ENCODE measurements around the gene ZBTB26.

The ZBTB26 gene

GRCh38 chr9:122931226-122932121, at the start of gene ZBTB26:
TSS of gene ZBTB26 (minus strand) at chr9:122931512. CDS start at chr9:122919934, 11,578 bp downstream.
- peak within 1 kb of the TSS; percentile 88 for H3K27ac Mint-ChIP-seq
- H3K27me3 Mint-ChIP-seq (ENCODE audit: low read depth): no peaks in the 10 kb centered on the region
- H3K36me3 Mint-ChIP-seq (ENCODE audit: low read depth): peaks cover 11% of the 10 kb centered on the region
- no peak within 1 kb of the TSS for H3K4me3 Mint-ChIP-seq
- H3K9me3 Mint-ChIP-seq: no peaks in the 10 kb centered on the region
- H3K4me1 Mint-ChIP-seq (ENCODE audit: low read depth): peaks cover 16% of the 10 kb centered on the region

- no peaks in the 10 kb centered on the region for H3K27me3 Mint-ChIP-seq (ENCODE audit: low read depth)
- peaks cover 2% of the 10 kb centered on the region for H3K36me3 Mint-ChIP-seq (ENCODE audit: low read depth)
Observed at GRCh38 chr9:122978601-122979000, 47.3 kb upstream of the ZBTB26 start.

GRCh38 chr9:122975196-122975595, 43.9 kb upstream of the ZBTB26 start:
- Mint-ChIP-seq H3K27me3 (ENCODE audit: low read depth) (no peaks in the 10 kb centered on the region), H3K9me3 (no peaks in the 10 kb centered on the region), H3K4me1 (ENCODE audit: low read depth) (no peaks in the 10 kb centered on the region), H3K27ac (no peak overlapping the region), H3K36me3 (ENCODE audit: low read depth) (peaks cover 10% of the 10 kb centered on the region), H3K4me3 (no peak overlapping the region)

More at GRCh38 chr9:122978601-122979000, 47.3 kb upstream of the ZBTB26 start:
- no peak overlapping the region for H3K27ac Mint-ChIP-seq
- no peak overlapping the region for H3K4me3 Mint-ChIP-seq
- H3K4me1 Mint-ChIP-seq (ENCODE audit: low read depth): no peaks in the 10 kb centered on the region
- no peaks in the 10 kb centered on the region for H3K9me3 Mint-ChIP-seq

- peaks cover 16% of the 10 kb centered on the region for H3K36me3 Mint-ChIP-seq (ENCODE audit: low read depth)
- H3K9me3 Mint-ChIP-seq: peaks cover 3% of the 10 kb centered on the region
- H3K27me3 Mint-ChIP-seq (ENCODE audit: low read depth): no peaks in the 10 kb centered on the region
- H3K4me1 Mint-ChIP-seq (ENCODE audit: low read depth): no peaks in the 10 kb centered on the region
- H3K27ac Mint-ChIP-seq: no peak overlapping the region
- H3K4me3 Mint-ChIP-seq: no peak overlapping the region
Observed at GRCh38 chr9:122961139-122961538, 29.8 kb upstream of the ZBTB26 start.

GRCh38 chr9:122955961-122956360, 24.6 kb upstream of the ZBTB26 start:
- Mint-ChIP-seq H3K4me1 (ENCODE audit: low read depth) (peaks cover 2% of the 10 kb centered on the region), H3K27ac (no peak overlapping the region), H3K27me3 (ENCODE audit: low read depth) (no peaks in the 10 kb centered on the region), H3K9me3 (peaks cover 3% of the 10 kb centered on the region), H3K4me3 (no peak overlapping the region), H3K36me3 (ENCODE audit: low read depth) (peaks cover 12% of the 10 kb centered on the region)

GRCh38 chr9:122954253-122954691, 23.0 kb upstream of the ZBTB26 start:
- Mint-ChIP-seq H3K27ac (no peak overlapping the region), H3K4me3 (no peak overlapping the region), H3K9me3 (no peaks in the 10 kb centered on the region), H3K27me3 (ENCODE audit: low read depth) (no peaks in the 10 kb centered on the region), H3K4me1 (ENCODE audit: low read depth) (peaks cover 6% of the 10 kb centered on the region), H3K36me3 (ENCODE audit: low read depth) (peaks cover 4% of the 10 kb centered on the region)

GRCh38 chr9:122951056-122951455, 19.7 kb upstream of the ZBTB26 start:
- Mint-ChIP-seq H3K4me3 (no peak overlapping the region), H3K9me3 (no peaks in the 10 kb centered on the region), H3K4me1 (ENCODE audit: low read depth) (peaks cover 22% of the 10 kb centered on the region), H3K36me3 (ENCODE audit: low read depth) (peaks cover 8% of the 10 kb centered on the region), H3K27ac (no peak overlapping the region), H3K27me3 (ENCODE audit: low read depth) (no peaks in the 10 kb centered on the region)

- Mint-ChIP-seq H3K36me3 (ENCODE audit: low read depth) (peaks cover 11% of the 10 kb centered on the region), H3K9me3 (no peaks in the 10 kb centered on the region), H3K27ac (no peak overlapping the region), H3K4me1 (ENCODE audit: low read depth) (peaks cover 30% of the 10 kb centered on the region), H3K27me3 (ENCODE audit: low read depth) (no peaks in the 10 kb centered on the region), H3K4me3 (no peak overlapping the region)
Observed at GRCh38 chr9:122950263-122950662, 19.0 kb upstream of the ZBTB26 start.

- Mint-ChIP-seq H3K4me3 (no peak overlapping the region), H3K36me3 (ENCODE audit: low read depth) (peaks cover 11% of the 10 kb centered on the region), H3K27me3 (ENCODE audit: low read depth) (no peaks in the 10 kb centered on the region), H3K9me3 (no peaks in the 10 kb centered on the region), H3K27ac (no peak overlapping the region), H3K4me1 (ENCODE audit: low read depth) (peaks cover 33% of the 10 kb centered on the region)
Observed at GRCh38 chr9:122949696-122950095, 18.4 kb upstream of the ZBTB26 start.

GRCh38 chr9:122948313-122948712, 17.0 kb upstream of the ZBTB26 start:
- H3K4me1 Mint-ChIP-seq (ENCODE audit: low read depth): peaks cover 31% of the 10 kb centered on the region
- H3K27ac Mint-ChIP-seq: no peak overlapping the region
- H3K4me3 Mint-ChIP-seq: no peak overlapping the region
- H3K9me3 Mint-ChIP-seq: no peaks in the 10 kb centered on the region
- no peaks in the 10 kb centered on the region for H3K27me3 Mint-ChIP-seq (ENCODE audit: low read depth)
- H3K36me3 Mint-ChIP-seq (ENCODE audit: low read depth): peaks cover 11% of the 10 kb centered on the region

- peaks cover 13% of the 10 kb centered on the region for H3K36me3 Mint-ChIP-seq (ENCODE audit: low read depth)
- no peaks in the 10 kb centered on the region for H3K27me3 Mint-ChIP-seq (ENCODE audit: low read depth)
- no peaks in the 10 kb centered on the region for H3K9me3 Mint-ChIP-seq
- no peak overlapping the region for H3K4me3 Mint-ChIP-seq
- peaks cover 38% of the 10 kb centered on the region for H3K4me1 Mint-ChIP-seq (ENCODE audit: low read depth)
- H3K27ac Mint-ChIP-seq: no peak overlapping the region
Observed at GRCh38 chr9:122946461-122947005, 15.2 kb upstream of the ZBTB26 start.

- Mint-ChIP-seq H3K9me3 (no peaks in the 10 kb centered on the region), H3K36me3 (ENCODE audit: low read depth) (peaks cover 11% of the 10 kb centered on the region), H3K4me3 (no peak overlapping the region), H3K4me1 (ENCODE audit: low read depth) (peaks cover 46% of the 10 kb centered on the region), H3K27me3 (ENCODE audit: low read depth) (no peaks in the 10 kb centered on the region), H3K27ac (no peak overlapping the region)
Observed at GRCh38 chr9:122944960-122945888, 13.9 kb upstream of the ZBTB26 start.

GRCh38 chr9:122941582-122942234, 10.4 kb upstream of the ZBTB26 start:
- Mint-ChIP-seq H3K9me3 (no peaks in the 10 kb centered on the region), H3K27ac (peak overlapping the region; percentile 96), H3K4me3 (peak overlapping the region; percentile 98), H3K4me1 (ENCODE audit: low read depth) (peaks cover 30% of the 10 kb centered on the region), H3K36me3 (ENCODE audit: low read depth) (peaks cover 9% of the 10 kb centered on the region), H3K27me3 (ENCODE audit: low read depth) (no peaks in the 10 kb centered on the region)

All from T-helper 1 cell treated with Interleukin-12 subunit alpha and Interleukin-12 subunit beta and Interleukin-4 antibody, amounts not matched to agents 30 μg/mL and 1 μg/mL, for 36 hours (primary cell).